Ishikawa (cell line): ENCODE results near the gene USP17L18.
"Not testable (repeated sequence)": the region's sequence is repeated elsewhere in the genome, so short reads cannot be mapped to it uniquely, and the experiment has no call there.

Experiments used
- CEBPB ChIP-seq: IDR thresholded peaks from 2 replicates; pipeline ENCODE4 v1.6.1; 2012
- EP300 ChIP-seq: IDR thresholded peaks from 2 replicates; pipeline ENCODE4 v1.6.1; 2012; ENCODE audit warnings: borderline replicate concordance
- RAD21 ChIP-seq: IDR thresholded peaks from 2 replicates; pipeline ENCODE4 v1.6.1; 2012; ENCODE audit warnings: low read depth
- TAF1 ChIP-seq: IDR thresholded peaks from 2 replicates; pipeline ENCODE4 v1.6.1; 2012; ENCODE audit warnings: low read depth, mild to moderate bottlenecking
- TCF12 ChIP-seq: IDR thresholded peaks from 2 replicates; pipeline ENCODE4 v1.6.1; 2012; ENCODE audit warnings: low read depth
- TEAD4 ChIP-seq: IDR thresholded peaks from 2 replicates; pipeline ENCODE4 v1.6.1; 2012
- YY1 ChIP-seq: IDR thresholded peaks from 2 replicates; pipeline ENCODE4 v1.6.1; 2012; ENCODE audit warnings: low read depth
- TF ChIP-seq, protein P1 (sequence below): IDR thresholded peaks from 2 replicates; pipeline ENCODE4 v1.6.1; 2012; ENCODE audit warnings: low read depth, mild to moderate bottlenecking

DNA sequence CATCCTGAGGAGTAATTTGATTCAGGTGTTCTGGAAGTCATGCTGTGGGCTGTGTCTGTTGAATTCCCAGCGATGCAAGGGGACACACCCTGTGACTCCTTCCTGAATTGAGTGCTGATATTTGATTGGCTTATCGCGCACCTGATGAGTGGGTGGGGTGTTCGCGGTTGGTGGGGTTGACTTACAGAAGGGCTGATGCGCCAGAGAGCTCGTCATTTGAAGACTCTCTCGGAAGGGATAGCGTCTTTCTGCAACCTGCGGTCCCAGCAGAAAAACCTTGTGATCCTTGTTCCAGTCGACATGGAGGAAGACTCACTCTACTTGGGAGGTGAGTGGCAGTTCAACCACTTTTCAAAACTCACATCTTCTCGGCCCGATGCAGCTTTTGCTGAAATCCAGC, 28.6 kb upstream of the USP17L18 start, which contains the start of gene USP17L12:
- not testable (repeated sequence) for TF ChIP-seq EP300, RAD21, YY1, TAF1, TEAD4, TCF12, CEBPB
- TF ChIP-seq, protein P1, sequence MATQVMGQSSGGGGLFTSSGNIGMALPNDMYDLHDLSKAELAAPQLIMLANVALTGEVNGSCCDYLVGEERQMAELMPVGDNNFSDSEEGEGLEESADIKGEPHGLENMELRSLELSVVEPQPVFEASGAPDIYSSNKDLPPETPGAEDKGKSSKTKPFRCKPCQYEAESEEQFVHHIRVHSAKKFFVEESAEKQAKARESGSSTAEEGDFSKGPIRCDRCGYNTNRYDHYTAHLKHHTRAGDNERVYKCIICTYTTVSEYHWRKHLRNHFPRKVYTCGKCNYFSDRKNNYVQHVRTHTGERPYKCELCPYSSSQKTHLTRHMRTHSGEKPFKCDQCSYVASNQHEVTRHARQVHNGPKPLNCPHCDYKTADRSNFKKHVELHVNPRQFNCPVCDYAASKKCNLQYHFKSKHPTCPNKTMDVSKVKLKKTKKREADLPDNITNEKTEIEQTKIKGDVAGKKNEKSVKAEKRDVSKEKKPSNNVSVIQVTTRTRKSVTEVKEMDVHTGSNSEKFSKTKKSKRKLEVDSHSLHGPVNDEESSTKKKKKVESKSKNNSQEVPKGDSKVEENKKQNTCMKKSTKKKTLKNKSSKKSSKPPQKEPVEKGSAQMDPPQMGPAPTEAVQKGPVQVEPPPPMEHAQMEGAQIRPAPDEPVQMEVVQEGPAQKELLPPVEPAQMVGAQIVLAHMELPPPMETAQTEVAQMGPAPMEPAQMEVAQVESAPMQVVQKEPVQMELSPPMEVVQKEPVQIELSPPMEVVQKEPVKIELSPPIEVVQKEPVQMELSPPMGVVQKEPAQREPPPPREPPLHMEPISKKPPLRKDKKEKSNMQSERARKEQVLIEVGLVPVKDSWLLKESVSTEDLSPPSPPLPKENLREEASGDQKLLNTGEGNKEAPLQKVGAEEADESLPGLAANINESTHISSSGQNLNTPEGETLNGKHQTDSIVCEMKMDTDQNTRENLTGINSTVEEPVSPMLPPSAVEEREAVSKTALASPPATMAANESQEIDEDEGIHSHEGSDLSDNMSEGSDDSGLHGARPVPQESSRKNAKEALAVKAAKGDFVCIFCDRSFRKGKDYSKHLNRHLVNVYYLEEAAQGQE, result not testable (repeated sequence)
